OCI-LY7 (cell line): ENCODE measurements around the gene FBXL20.

Experiments used
- EZH2phosphoT487 ChIP-seq: fragments of 200-600 bp; sonication (generic); IDR thresholded peaks from 2 replicates; pipeline ENCODE4 v1.6.1; 2018; ENCODE audit warnings: low read depth, borderline replicate concordance, mild to moderate bottlenecking, mixed run types, antibody characterized with exemption, low read length, moderate library complexity, mixed read lengths
- TF ChIP-seq, protein P1 (sequence below): fragments of 200-600 bp; sonication (generic); conservative IDR thresholded peaks from 2 replicates; pipeline ENCODE4 v1.5.1; 2014; ENCODE audit warnings: mild to moderate bottlenecking, antibody characterized with exemption, low read length, moderate library complexity, mixed read lengths

DNA sequence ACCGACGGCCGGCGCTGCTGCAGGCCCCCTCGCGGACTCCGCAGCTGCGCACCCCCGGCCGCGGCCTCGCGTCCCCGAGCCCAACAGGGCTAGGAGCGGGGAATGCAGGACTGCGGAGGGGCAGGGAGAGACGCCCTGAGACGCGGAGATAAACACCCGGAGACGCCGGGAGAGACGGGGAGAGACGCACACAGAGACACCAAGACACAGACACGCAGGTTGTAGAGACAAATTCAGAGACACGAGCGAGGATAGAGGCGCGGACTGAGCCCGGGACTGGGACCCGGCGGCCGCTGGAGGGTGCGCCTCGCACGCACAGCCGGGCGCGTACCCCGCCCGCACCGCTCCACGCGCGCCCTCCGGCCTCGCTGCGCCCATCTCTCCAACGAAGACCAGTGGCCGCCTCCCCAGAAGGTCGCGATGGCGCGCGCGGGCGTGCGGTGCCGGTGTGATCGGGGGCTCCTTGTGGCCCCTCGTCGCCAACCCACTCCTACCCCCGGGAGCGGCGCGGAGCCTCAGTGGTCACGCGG, 176.6 kb downstream of the FBXL20 start:
- TF ChIP-seq, protein P1, sequence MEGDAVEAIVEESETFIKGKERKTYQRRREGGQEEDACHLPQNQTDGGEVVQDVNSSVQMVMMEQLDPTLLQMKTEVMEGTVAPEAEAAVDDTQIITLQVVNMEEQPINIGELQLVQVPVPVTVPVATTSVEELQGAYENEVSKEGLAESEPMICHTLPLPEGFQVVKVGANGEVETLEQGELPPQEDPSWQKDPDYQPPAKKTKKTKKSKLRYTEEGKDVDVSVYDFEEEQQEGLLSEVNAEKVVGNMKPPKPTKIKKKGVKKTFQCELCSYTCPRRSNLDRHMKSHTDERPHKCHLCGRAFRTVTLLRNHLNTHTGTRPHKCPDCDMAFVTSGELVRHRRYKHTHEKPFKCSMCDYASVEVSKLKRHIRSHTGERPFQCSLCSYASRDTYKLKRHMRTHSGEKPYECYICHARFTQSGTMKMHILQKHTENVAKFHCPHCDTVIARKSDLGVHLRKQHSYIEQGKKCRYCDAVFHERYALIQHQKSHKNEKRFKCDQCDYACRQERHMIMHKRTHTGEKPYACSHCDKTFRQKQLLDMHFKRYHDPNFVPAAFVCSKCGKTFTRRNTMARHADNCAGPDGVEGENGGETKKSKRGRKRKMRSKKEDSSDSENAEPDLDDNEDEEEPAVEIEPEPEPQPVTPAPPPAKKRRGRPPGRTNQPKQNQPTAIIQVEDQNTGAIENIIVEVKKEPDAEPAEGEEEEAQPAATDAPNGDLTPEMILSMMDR: no peak
- peak; percentile 92; the same call in 1 of the 2 replicates for TF ChIP-seq EZH2phosphoT487
